ENCODE data around the gene ABL1.

GRCh38 chr9:130837643-130838042 is 2.6 kb downstream of the ABL1 start:
- TF ChIP-seq REST (IDR thresholded peaks at IDR 0.05; ENCODE audit: insufficient read depth in 1 of 2, low read depth in 2 of 2, low read length in 2 of 2) (no peak), POLR2AphosphoS5 (IDR thresholded peaks at IDR 0.05; ENCODE audit: low read depth, low read length) (no peak)

Measured in PFSK-1 (cell line).